ENCODE measurements around the gene PLCB4. TPM values are rescaled to one million over a fixed set of nuclear protein-coding genes. Genes with fewer than 3 reads are reported as not detected.

PLCB4 gene
- total RNA-seq, 6 experiments from 2014 or later = 71.8 to 95.7 (median 79.1) TPM

DNA sequence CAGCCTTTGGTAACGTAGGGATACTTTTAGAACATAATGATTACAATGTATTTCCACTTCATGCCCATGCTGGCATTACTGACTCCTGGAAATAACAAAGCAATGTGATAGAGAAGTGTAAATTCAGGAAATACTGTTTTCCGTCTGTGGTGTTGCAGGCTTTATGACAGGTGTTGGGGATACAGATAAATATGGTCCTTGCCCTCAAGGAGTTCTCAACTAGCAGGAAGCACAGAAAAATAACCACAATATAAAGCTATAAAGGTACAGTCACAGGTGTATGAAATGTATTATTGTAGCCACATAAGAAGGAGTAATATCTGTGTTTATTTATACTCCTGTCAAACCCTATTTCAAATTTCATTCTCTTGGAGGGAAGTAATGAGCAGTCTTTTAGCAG is 432.6 kb downstream of the PLCB4 start:
- TF ChIP-seq, protein P1, sequence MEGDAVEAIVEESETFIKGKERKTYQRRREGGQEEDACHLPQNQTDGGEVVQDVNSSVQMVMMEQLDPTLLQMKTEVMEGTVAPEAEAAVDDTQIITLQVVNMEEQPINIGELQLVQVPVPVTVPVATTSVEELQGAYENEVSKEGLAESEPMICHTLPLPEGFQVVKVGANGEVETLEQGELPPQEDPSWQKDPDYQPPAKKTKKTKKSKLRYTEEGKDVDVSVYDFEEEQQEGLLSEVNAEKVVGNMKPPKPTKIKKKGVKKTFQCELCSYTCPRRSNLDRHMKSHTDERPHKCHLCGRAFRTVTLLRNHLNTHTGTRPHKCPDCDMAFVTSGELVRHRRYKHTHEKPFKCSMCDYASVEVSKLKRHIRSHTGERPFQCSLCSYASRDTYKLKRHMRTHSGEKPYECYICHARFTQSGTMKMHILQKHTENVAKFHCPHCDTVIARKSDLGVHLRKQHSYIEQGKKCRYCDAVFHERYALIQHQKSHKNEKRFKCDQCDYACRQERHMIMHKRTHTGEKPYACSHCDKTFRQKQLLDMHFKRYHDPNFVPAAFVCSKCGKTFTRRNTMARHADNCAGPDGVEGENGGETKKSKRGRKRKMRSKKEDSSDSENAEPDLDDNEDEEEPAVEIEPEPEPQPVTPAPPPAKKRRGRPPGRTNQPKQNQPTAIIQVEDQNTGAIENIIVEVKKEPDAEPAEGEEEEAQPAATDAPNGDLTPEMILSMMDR (IDR thresholded peaks at IDR 0.05) = no peak
- Mint-ChIP-seq H3K36me3 (ENCODE audit: low read depth) (no peaks in the 10 kb centered on the region), H3K4me1 (ENCODE audit: low read depth) (peaks cover 6% of the 10 kb centered on the region; the same call in 1 of the 2 replicates), H3K27ac (no peak overlapping the region), H3K27me3 (ENCODE audit: insufficient read depth) (peaks cover 9% of the 10 kb centered on the region), H3K9me3 (no peaks in the 10 kb centered on the region), H3K4me3 (no peak overlapping the region)
- no peak for DNase-seq

DNA sequence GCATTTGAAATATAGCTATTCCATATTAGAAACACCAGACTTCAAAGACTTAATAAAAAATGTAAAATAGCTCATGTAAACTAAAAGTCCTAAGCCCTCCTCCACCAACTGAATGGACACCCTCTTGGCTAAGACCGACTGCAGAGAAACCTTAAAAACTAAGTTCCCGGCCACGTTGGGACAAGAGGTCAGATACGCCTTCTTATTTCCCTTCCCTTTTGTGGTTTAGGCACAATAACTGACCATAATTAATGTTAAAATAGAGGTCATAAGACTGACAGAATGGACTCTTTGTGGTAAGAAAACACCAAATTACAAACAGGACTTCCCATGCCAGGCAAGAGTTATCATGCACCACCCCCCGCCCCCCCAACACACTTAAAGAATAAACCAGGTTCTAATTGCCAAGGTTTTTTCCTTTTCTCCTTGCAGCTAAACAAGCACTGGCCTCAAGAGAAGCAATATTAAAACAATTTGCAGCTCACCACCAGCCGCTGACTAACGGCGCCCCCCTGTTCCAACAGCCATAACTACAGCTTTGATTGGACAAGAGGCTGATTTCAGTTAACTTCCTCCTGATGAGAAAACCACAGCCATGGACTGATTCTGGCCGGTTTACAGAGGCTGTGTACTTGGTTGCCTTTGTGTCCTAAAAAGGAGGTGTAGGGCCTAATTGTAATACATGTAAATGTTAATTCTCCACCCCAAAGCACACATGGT is 434.8 kb downstream of the PLCB4 start:
- Mint-ChIP-seq H3K4me3 (no peak overlapping the region), H3K27ac (no peak overlapping the region), H3K27me3 (ENCODE audit: insufficient read depth) (peaks cover 25% of the 10 kb centered on the region), H3K9me3 (no peaks in the 10 kb centered on the region), H3K4me1 (ENCODE audit: low read depth) (no peaks in the 10 kb centered on the region), H3K36me3 (ENCODE audit: low read depth) (no peaks in the 10 kb centered on the region)
- TF ChIP-seq, protein P1 (IDR thresholded peaks at IDR 0.05) = peak; percentile 27; the same call in 1 of the 2 replicates
- DNase-seq = no peak

DNA sequence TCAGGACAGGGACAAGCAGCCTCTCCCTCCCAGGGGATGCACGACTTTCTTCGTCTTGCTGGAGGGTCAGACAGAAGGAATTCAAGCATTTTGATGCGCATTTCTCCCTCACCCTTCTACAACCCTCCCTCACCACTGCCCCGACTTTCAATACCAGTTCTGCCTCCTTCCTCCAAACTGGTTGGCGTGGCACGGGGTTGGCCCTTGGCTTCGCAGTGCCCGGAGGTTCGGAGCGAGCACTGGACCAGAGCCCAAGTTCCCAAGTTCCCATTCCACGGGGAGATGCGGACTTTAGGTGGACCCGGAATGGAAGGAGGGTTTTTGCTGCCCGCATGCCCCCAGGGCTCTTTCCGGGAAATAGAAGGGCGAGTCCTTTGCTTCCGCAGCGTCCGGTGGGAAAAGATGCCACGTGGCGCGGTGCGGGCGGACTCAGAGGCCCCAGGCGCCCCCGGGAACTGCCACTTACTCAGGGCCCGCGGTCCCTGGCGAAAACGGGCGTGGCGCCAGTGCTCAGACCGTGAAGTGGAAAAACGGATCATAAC is 437.5 kb downstream of the PLCB4 start:
- H3K4me1 Mint-ChIP-seq (ENCODE audit: low read depth) = no peaks in the 10 kb centered on the region; the same call in 1 of the 2 replicates
- no peaks in the 10 kb centered on the region for H3K36me3 Mint-ChIP-seq (ENCODE audit: low read depth)
- DNase-seq = no peak
- H3K27ac Mint-ChIP-seq = no peak overlapping the region
- no peaks in the 10 kb centered on the region for H3K9me3 Mint-ChIP-seq
- H3K4me3 Mint-ChIP-seq = no peak overlapping the region; the same call in 1 of the 2 replicates
- TF ChIP-seq, protein P1 (IDR thresholded peaks at IDR 0.05) = no peak
- H3K27me3 Mint-ChIP-seq (ENCODE audit: insufficient read depth) = peaks cover 39% of the 10 kb centered on the region

DNA sequence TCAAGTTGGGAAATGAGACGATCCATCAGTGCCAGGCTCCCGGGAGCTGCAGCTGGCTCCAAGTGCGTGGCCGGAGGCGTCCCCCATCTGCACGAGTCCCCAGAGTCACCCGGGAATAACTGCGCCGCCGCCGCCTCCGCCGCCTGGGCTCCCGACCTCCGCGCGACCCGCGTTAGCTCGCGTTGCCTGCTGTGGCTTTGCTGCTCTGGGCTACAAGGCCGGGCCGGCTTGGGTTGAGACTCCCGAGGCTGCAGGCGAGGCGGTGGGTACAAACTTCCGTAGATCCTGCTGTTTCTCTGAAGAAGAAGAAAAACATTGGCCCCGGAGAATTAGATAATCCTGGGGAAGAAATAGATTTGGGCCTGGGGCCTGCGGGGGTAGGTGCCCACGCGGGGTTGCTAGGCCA is 438.1 kb downstream of the PLCB4 start:
- Mint-ChIP-seq H3K27ac (no peak overlapping the region), H3K9me3 (no peaks in the 10 kb centered on the region), H3K36me3 (ENCODE audit: low read depth) (no peaks in the 10 kb centered on the region), H3K4me1 (ENCODE audit: low read depth) (no peaks in the 10 kb centered on the region; the same call in 1 of the 2 replicates), H3K27me3 (ENCODE audit: insufficient read depth) (peaks cover 43% of the 10 kb centered on the region), H3K4me3 (no peak overlapping the region)
- TF ChIP-seq, protein P1 (IDR thresholded peaks at IDR 0.05) = no peak
- no peak for DNase-seq

DNA sequence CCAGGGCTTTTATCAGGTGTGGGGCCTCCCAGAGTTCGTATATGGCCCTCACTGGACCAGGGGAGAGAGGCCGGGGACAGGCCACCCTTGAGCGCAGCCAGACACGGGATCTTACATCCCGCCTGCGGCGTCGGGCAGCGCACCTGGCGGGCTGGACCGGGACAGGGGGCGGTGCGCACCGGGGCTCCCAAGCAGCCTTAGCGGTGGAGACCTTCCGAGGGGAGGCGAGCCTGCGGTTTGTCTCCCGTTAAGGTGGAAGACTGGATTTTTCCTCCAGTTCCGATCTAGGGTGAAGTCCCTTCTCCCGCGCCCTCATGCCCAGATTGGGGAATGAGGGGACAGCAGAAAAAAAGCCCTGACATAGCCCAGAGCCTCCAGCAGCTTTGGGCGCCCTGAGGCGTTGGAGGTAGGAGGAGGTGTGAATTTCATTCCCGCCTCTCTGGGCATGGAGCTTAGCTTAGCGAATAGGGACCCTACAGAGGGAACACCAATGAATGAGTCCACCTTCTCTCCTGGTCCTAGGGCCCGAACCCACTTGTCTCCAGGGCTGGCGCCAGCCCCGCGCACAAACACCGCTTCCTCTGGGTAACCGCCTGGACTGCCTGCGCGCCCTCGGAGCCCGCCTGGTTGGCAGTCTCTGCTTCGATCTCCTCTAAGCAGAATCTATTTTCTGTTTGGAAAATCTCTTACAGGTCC is 438.8 kb downstream of the PLCB4 start:
- TF ChIP-seq, protein P1 (IDR thresholded peaks at IDR 0.05) = no peak
- DNase-seq = no peak
- Mint-ChIP-seq H3K4me1 (ENCODE audit: low read depth) (no peaks in the 10 kb centered on the region; the same call in 1 of the 2 replicates), H3K27me3 (ENCODE audit: insufficient read depth) (peaks cover 49% of the 10 kb centered on the region), H3K4me3 (no peak overlapping the region; the same call in 1 of the 2 replicates), H3K27ac (no peak overlapping the region), H3K9me3 (no peaks in the 10 kb centered on the region), H3K36me3 (ENCODE audit: low read depth) (no peaks in the 10 kb centered on the region)

All from HFFc6 (cell line).